ENCODE measurements around the gene ISOC2. TPM values are rescaled to one million over a fixed set of nuclear protein-coding genes. Genes with fewer than 3 reads are reported as not detected.

The ISOC2 gene
- total and polyA plus RNA-seq, 9 donors: 1.4 to 39.4 (median 31.7) TPM

DNA sequence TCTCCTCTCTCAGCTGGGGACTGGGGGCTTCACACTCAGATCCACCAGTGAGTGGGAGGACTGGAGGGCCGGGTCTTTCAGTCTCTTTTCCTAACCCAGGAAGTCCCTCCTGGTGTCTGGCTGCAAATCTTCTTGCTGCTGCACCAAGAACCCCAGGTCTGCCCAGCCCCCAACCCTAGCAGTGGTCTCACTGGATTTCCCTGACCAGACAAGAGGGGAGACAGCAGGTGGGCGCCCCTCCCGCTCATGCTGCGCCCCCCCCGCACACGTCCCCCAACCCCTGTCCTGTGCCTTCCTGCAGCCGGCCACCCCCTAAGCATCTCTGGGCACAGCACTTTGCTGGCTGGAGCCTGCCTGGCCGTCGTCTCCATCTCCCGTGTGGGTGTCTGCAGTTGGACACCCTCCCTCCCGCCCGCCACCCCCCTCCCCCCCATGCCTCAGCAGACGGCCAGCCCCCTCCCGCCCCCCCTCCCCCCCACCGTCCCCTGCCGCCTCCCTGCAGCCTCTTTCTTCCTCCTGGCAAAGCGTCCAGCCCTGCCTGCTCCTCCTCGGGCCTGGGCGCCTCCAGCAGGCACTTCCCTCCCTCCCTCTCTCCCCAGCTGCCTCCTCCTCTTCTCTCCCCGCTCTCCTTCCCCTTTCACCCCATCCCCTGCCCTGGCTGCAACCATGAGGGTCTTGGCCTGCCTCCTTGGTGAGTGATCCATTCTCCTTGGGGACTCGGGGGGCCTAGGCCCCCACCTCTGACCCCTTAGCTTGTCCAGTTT, 26.7 kb upstream of the ISOC2 start, which contains the start of gene SSC5D:
SSC5D (plus strand) TSS at position 513 of the 764 bp plus-strand sequence; CDS start at position 667, 154 bp downstream.
- H3K36me3 ChIP-seq: no peaks in the 10 kb centered on the region
- no peaks in the 10 kb centered on the region for H3K9me3 ChIP-seq
- TF ChIP-seq, protein P1, sequence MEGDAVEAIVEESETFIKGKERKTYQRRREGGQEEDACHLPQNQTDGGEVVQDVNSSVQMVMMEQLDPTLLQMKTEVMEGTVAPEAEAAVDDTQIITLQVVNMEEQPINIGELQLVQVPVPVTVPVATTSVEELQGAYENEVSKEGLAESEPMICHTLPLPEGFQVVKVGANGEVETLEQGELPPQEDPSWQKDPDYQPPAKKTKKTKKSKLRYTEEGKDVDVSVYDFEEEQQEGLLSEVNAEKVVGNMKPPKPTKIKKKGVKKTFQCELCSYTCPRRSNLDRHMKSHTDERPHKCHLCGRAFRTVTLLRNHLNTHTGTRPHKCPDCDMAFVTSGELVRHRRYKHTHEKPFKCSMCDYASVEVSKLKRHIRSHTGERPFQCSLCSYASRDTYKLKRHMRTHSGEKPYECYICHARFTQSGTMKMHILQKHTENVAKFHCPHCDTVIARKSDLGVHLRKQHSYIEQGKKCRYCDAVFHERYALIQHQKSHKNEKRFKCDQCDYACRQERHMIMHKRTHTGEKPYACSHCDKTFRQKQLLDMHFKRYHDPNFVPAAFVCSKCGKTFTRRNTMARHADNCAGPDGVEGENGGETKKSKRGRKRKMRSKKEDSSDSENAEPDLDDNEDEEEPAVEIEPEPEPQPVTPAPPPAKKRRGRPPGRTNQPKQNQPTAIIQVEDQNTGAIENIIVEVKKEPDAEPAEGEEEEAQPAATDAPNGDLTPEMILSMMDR (IDR thresholded peaks at IDR 0.05): no peak
- TF ChIP-seq POLR2A (IDR thresholded peaks at IDR 0.05): no peak
- H3K4me1 ChIP-seq (ENCODE audit: insufficient read depth): peaks cover 30% of the 10 kb centered on the region
- 2 to 5% (median 4%) methylated on average over 15 to 21 of the region's 21 CpGs for WGBS, 3 donors
- no peak within 1 kb of the TSS for H3K4me3 ChIP-seq
- no peaks in the 10 kb centered on the region for H3K27me3 ChIP-seq
- intact Hi-C loops (cut with DNase I): no loop called here
- peak in 4 of 5 donors; percentile 70 to 80 (median 75) for DNase-seq
- peak within 1 kb of the TSS; percentile 85 to 89 for H3K27ac ChIP-seq

DNA sequence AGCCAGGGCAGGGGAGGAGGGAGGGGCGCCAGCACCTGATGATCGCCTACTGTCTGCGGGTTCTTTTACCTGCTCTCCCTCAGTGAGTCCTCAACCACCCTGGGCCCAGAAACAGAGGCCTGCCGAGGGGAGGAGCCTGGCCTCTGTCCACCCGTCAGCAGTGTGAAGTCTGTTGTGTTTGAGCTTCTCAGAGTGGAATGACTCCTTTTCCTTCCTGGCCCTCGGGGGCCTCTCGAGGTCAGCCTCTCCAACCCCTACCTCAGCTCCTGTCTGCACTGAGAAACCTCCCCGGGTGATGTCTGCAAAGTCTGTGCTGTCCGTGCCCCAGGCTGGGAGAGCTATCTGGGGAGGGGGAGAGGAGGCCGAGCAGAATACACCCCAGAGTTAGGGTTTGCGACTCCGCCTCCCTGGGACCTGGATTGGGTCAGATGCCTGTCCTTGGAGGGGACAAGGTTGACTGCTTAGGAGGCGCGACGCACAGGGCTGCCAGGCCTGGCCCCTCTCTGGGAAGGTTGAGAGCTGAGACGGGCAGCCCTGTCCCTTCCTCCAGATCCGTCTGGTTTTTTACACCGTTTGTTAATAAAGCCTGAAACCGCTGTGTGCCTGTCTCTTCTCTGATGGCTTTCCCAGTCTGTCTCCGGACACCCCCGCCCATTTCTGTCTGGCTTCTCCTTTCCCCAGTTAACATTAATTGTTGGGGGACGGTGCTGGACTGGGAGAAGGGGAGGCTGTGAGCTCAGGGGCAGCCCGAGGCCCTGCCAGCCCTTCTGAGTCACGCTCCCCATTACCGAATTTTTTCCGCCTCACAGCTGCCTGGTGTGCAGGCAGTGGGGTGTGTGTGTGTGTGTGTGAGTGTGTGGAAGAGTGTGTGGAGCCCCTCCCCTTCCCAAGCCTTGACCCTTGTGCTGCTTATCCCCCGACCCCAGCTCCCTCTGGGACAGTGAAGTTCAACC, 25.8 kb upstream of the ISOC2 start:
- Histone ChIP-seq H3K4me3 (peak overlapping the region; percentile 5), H3K27ac (peak overlapping the region; percentile 85 to 89), H3K9me3 (no peaks in the 10 kb centered on the region), H3K27me3 (no peaks in the 10 kb centered on the region), H3K36me3 (no peaks in the 10 kb centered on the region), H3K4me1 (ENCODE audit: insufficient read depth) (peaks cover 28% of the 10 kb centered on the region)
- TF ChIP-seq, protein P1 (IDR thresholded peaks at IDR 0.05): no peak
- TF ChIP-seq POLR2A (IDR thresholded peaks at IDR 0.05): peak; percentile 45
- DNase-seq: peak; percentile 87 to 93 (median 92)
- intact Hi-C loops (cut with DNase I): no loop called here
- WGBS, 3 donors: 10 to 27% (median 13%) methylated on average over 26 to 27 of the region's 27 CpGs

DNA sequence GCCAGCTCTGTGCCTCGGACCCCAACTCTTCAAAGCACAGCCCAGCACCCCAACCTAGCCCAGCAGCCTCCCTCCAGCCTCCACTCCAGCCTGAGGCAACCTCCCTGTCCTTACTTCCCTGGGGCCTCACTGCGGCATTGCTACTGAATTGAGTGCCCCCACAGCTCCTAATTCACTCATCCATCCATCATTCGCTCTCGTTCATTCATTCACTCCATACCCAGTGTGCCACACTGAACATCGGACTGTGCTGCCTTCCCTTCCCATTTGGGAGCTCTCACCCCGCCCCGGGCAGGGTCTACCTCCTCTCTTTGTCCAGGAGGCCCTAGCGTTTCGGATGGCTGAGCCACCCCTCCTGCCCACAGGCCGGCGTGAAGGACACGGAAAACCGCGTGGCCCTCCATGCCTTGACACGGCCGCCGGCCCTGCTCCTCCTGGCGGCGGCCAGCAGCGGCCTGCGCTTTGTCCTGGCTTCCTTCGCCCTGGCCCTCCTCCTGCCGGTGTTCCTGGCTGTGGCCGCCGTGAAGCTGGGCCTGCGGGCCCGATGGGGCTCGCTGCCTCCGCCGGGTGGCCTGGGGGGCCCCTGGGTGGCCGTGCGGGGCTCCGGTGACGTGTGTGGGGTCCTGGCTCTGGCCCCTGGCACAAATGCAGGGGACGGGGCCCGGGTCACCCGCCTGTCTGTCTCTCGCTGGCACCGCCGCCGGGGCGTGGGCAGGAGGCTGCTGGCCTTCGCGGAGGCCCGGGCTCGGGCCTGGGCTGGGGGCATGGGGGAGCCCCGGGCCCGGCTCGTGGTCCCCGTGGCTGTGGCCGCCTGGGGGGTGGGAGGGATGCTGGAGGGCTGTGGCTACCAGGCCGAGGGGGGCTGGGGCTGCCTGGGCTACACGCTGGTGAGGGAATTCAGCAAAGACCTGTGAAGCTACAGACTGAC, 24.9 kb upstream of the ISOC2 start:
- intact Hi-C loops (cut with DNase I): no loop called here
- Histone ChIP-seq H3K4me1 (ENCODE audit: insufficient read depth) (peaks cover 28% of the 10 kb centered on the region), H3K4me3 (peak overlapping the region; percentile 5), H3K27me3 (no peaks in the 10 kb centered on the region), H3K27ac (peak overlapping the region; percentile 85 to 89), H3K36me3 (no peaks in the 10 kb centered on the region), H3K9me3 (no peaks in the 10 kb centered on the region)
- TF ChIP-seq, protein P1 (IDR thresholded peaks at IDR 0.05): peak in 1 of 3 donors; percentile 17
- no peak for TF ChIP-seq EP300 (IDR thresholded peaks at IDR 0.05)
- WGBS, 3 donors: 68 to 77% (median 68%) methylated on average over 27 to 53 of the region's 53 CpGs
- peak in 4 of 5 donors; percentile 32 to 72 (median 69) for DNase-seq
